Peyer's patch (tissue), 4 donors: ENCODE results near the gene MOB3A.

Source experiments
- POLR2A ChIP-seq, 2 donors: fragments of 450-650 bp; IDR thresholded peaks; one replicate each; pipeline ENCODE4 v1.5.1; 2017; ENCODE audit warnings: antibody characterized with exemption in 2 of 2, mild to moderate bottlenecking in 2 of 2, moderate library complexity in 2 of 2
- TF ChIP-seq, protein P1 (sequence below), 6 experiments: fragments of 450-650 bp in 4 of 6; fragments of 200-600 bp in 2 of 6; sonication (generic) in 1 of 6; IDR thresholded peaks; one replicate each; pipeline ENCODE4 v1.5.1; 2017 to 2019; ENCODE audit warnings: antibody characterized with exemption in 6 of 6, mild to moderate bottlenecking in 3 of 6, moderate library complexity in 1 of 6

DNA sequence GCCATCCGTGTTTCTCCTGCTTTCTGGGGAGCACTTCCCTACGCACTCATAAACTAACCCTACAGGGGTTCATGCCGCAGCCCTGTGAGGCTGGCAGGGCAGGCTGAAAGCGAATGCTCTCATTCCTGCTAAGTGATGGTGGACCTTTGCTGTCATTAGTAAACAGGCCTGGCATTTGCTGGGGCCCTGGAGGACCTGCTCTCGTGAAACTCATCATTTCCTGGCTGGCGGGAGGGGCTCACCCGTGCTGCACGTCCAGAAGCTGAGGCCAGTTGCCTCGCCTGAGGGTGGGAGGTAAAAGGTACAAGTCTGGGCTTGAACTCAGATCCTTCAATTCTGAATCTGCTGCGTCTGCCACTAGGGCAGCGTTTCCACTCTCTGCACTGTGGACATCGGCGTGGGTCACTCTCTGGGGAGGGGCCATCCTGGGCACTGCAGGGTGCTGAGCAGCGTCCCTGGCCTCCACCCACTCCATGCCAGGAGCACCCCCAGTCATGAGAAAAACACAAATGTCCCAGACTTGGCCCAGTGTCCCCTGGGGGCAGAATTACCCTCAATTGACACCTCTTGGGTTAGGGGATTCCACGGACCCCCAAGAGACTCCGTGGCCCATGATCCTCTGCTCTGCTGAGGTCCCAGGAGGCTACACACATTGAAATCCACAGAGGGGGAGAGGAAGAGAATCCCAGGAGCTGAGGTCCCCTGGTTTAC is 7.0 kb downstream of the MOB3A start:
- TF ChIP-seq, protein P1, sequence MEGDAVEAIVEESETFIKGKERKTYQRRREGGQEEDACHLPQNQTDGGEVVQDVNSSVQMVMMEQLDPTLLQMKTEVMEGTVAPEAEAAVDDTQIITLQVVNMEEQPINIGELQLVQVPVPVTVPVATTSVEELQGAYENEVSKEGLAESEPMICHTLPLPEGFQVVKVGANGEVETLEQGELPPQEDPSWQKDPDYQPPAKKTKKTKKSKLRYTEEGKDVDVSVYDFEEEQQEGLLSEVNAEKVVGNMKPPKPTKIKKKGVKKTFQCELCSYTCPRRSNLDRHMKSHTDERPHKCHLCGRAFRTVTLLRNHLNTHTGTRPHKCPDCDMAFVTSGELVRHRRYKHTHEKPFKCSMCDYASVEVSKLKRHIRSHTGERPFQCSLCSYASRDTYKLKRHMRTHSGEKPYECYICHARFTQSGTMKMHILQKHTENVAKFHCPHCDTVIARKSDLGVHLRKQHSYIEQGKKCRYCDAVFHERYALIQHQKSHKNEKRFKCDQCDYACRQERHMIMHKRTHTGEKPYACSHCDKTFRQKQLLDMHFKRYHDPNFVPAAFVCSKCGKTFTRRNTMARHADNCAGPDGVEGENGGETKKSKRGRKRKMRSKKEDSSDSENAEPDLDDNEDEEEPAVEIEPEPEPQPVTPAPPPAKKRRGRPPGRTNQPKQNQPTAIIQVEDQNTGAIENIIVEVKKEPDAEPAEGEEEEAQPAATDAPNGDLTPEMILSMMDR (IDR thresholded peaks at IDR 0.05): no peak
- TF ChIP-seq POLR2A (IDR thresholded peaks at IDR 0.05): no peak
